Liver (tissue), 3 donors: Measurements from ENCODE around the gene AMPD1.

Experiments used
- GABPA ChIP-seq, 2 donors: IDR thresholded peaks in 1 of 2; conservative IDR thresholded peaks in 1 of 2; 2 replicates each; pipeline ENCODE4 v1.6.1; 2016; ENCODE audit warnings: antibody characterized with exemption in 2 of 2, mild to moderate bottlenecking in 1 of 2, moderate library complexity in 1 of 2
- RXRA ChIP-seq, 2 donors: IDR thresholded peaks; 2 replicates each; pipeline ENCODE4 v1.6.1; 2017 to 2018; ENCODE audit warnings: antibody characterized with exemption in 2 of 2, mild to moderate bottlenecking in 1 of 2
- TAF1 ChIP-seq: conservative IDR thresholded peaks from 2 replicates; pipeline ENCODE4 v1.6.1; 2016; ENCODE audit warnings: antibody characterized with exemption, mild to moderate bottlenecking
- TF ChIP-seq, protein P1 (sequence below): fragments of 150-350 bp; IDR thresholded peaks from 2 replicates; pipeline ENCODE4 v1.5.1; 2017; ENCODE audit warnings: improper control_type of control experiment, low read depth, low read length; ENCODE audit not compliant: missing input control
- donor health status: healthy.
- donor health status: healthy.

DNA sequence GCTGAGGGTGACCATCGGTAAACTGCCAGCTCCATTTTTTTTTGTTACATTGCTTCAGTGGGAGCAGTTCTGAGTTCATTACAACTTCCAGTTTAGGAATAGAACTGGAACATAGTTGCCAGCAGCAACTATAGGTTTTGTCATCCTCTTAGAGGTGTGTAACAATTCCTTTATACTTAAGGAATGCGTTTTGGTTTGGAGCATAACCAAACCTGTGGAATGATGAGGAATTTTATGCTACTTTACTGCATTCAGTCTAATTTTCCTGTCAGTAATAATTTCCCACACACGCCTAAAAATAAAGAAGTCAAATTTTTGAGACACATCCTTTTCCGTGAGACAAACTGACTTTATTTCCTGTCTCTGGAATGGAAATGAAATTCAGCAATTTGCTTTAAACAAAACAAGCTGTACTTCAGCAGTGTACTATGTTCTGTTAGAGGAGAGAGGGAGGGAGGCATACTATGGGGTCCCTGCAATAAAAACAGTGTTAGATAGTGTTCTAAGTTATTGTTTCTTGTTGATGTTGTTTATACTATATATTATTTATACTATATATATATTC lies 4.8 kb upstream of the AMPD1 start:
- TF ChIP-seq GABPA (IDR thresholded peaks at IDR 0.05 in 1 of 2, conservative IDR thresholded peaks at IDR 0.05 in 1 of 2) (no peak), RXRA (IDR thresholded peaks at IDR 0.05) (no peak), TAF1 (no peak)
- TF ChIP-seq, protein P1, sequence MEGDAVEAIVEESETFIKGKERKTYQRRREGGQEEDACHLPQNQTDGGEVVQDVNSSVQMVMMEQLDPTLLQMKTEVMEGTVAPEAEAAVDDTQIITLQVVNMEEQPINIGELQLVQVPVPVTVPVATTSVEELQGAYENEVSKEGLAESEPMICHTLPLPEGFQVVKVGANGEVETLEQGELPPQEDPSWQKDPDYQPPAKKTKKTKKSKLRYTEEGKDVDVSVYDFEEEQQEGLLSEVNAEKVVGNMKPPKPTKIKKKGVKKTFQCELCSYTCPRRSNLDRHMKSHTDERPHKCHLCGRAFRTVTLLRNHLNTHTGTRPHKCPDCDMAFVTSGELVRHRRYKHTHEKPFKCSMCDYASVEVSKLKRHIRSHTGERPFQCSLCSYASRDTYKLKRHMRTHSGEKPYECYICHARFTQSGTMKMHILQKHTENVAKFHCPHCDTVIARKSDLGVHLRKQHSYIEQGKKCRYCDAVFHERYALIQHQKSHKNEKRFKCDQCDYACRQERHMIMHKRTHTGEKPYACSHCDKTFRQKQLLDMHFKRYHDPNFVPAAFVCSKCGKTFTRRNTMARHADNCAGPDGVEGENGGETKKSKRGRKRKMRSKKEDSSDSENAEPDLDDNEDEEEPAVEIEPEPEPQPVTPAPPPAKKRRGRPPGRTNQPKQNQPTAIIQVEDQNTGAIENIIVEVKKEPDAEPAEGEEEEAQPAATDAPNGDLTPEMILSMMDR = no peak
